WTC11 (cell line): ENCODE measurements around the gene CLEC1A. TPM values are rescaled to one million over a fixed set of nuclear protein-coding genes. Genes with fewer than 3 reads are reported as not detected.

Experiments used
- ATAC-seq: fragments of 200-7000 bp; cut with Tn5 transposase; 2 replicates; pipeline ENCODE4 v1.10.0; 2021; ENCODE audit warnings: mild to moderate bottlenecking, moderate library complexity
- CTCF ChIA-PET: fragments of 300-600 bp; sonication (Branson Sonifier 250); formaldehyde crosslinking; loops from one replicate; lab custom pipeline; 2021; ENCODE audit warnings: antibody characterized with exemption; lab: Charles Lee
- POLR2A ChIA-PET: fragments of 350-600 bp; sonication (Branson Sonifier 250); formaldehyde crosslinking; loops from one replicate; lab custom pipeline; 2021; ENCODE audit warnings: antibody characterized with exemption; lab: Charles Lee
- DNase-seq: peaks from one replicate; pipeline ENCODE4 v3.0.0; 2021; ENCODE audit warnings: low spot score
- H3K27ac Mint-ChIP-seq: 2 replicates; pipeline ENCODE4 v1.8.0; 2021; ENCODE audit warnings: mixed read lengths
- H3K27me3 Mint-ChIP-seq: 2 replicates; pipeline ENCODE4 v1.8.0; 2021; ENCODE audit warnings: low read depth, mild to moderate bottlenecking, moderate library complexity, mixed read lengths
- H3K36me3 Mint-ChIP-seq: 2 replicates; pipeline ENCODE4 v1.8.0; 2021; ENCODE audit warnings: mixed read lengths
- H3K4me1 Mint-ChIP-seq: 2 replicates; pipeline ENCODE4 v1.8.0; 2022; ENCODE audit warnings: mixed read lengths
- H3K4me3 Mint-ChIP-seq: 2 replicates; pipeline ENCODE4 v1.8.0; 2021; ENCODE audit warnings: mild to moderate bottlenecking, moderate library complexity, mixed read lengths
- H3K9me3 Mint-ChIP-seq: 2 replicates; pipeline ENCODE4 v1.8.0; 2021; ENCODE audit warnings: mixed read lengths
- AFF4 ChIP-seq: sonication (generic); formaldehyde crosslinking; IDR thresholded peaks from 2 replicates; pipeline ENCODE4 v1.8.1; 2023; ENCODE audit warnings: mild to moderate bottlenecking, missing genetic modification reagents, borderline replicate concordance
- CBFB ChIP-seq: sonication (generic); formaldehyde crosslinking; IDR thresholded peaks from 2 replicates; pipeline ENCODE4 v1.8.1; 2022; ENCODE audit warnings: mild to moderate bottlenecking, low read depth, missing genetic modification reagents
- CTCF ChIP-seq: fragments of 200-600 bp; IDR thresholded peaks from 2 replicates; pipeline ENCODE4 v1.8.0; 2022; ENCODE audit warnings: antibody characterized with exemption
- E2F5 ChIP-seq: sonication (generic); formaldehyde crosslinking; IDR thresholded peaks from 2 replicates; pipeline ENCODE4 v1.8.1; 2022; ENCODE audit warnings: mild to moderate bottlenecking, moderate library complexity, missing genetic modification reagents
- ERG ChIP-seq: fragments of 250-450 bp; sonication (Bioruptor Pico); IDR thresholded peaks from 2 replicates; pipeline ENCODE4 v1.8.0; 2021; ENCODE audit warnings: mild to moderate bottlenecking
- GRHL2 ChIP-seq: fragments of 250-450 bp; sonication (Bioruptor Pico); IDR thresholded peaks from 2 replicates; pipeline ENCODE4 v1.8.0; 2022; ENCODE audit warnings: mild to moderate bottlenecking, moderate library complexity; ENCODE audit not compliant: insufficient replicate concordance, severe bottlenecking
- GTF2I ChIP-seq: fragments of 250-450 bp; sonication (Bioruptor Pico); conservative IDR thresholded peaks from 2 replicates; pipeline ENCODE4 v1.4.0; 2021; ENCODE audit warnings: mild to moderate bottlenecking
- IRF1 ChIP-seq: sonication (generic); formaldehyde crosslinking; IDR thresholded peaks from 2 replicates; pipeline ENCODE4 v1.8.0; 2023; ENCODE audit warnings: missing genetic modification reagents
- MYBL2 ChIP-seq: sonication (generic); formaldehyde crosslinking; IDR thresholded peaks from 2 replicates; pipeline ENCODE4 v1.8.1; 2023; ENCODE audit warnings: mild to moderate bottlenecking, moderate library complexity, missing genetic modification reagents
- NFYB ChIP-seq: sonication (generic); formaldehyde crosslinking; conservative IDR thresholded peaks from 2 replicates; pipeline ENCODE4 v1.8.0; 2022; ENCODE audit warnings: low read depth, missing genetic modification reagents
- NR2C2 ChIP-seq: sonication (generic); formaldehyde crosslinking; IDR thresholded peaks from 2 replicates; pipeline ENCODE4 v1.8.0; 2022; ENCODE audit warnings: mild to moderate bottlenecking, missing genetic modification reagents
- SMAD4 ChIP-seq: sonication (generic); formaldehyde crosslinking; IDR thresholded peaks from 2 replicates; pipeline ENCODE4 v1.8.0; 2022; ENCODE audit warnings: mild to moderate bottlenecking, missing genetic modification reagents
- ZNF219 ChIP-seq: sonication (generic); formaldehyde crosslinking; IDR thresholded peaks from 2 replicates; pipeline ENCODE4 v1.8.0; 2023; ENCODE audit warnings: missing genetic modification reagents, mild to moderate bottlenecking, borderline replicate concordance
- ZNF396 ChIP-seq: fragments of 250-450 bp; sonication (Bioruptor Pico); IDR thresholded peaks from 2 replicates; pipeline ENCODE4 v1.8.0; 2021; ENCODE audit warnings: mild to moderate bottlenecking, moderate library complexity, borderline replicate concordance
- total RNA-seq: library from RNA; stranded (reverse); gene quantifications from 3 replicates; pipeline ENCODE4 v1.2.3, GENCODE V29; 2021

CLEC1A gene
- total RNA-seq, 1 experiment from 2014 or later, result not detected

- CTCF ChIA-PET, result interaction anchor here (1.2 to 2.5 kb wide), 3 partner anchors 10 to 393 kb away, joined by 3 to 18 read pairs (median 5); no protein-coding TSS in a partner anchor
- no peak for ATAC-seq
Measured at GRCh38 chr12:10142976-10143589, 44.3 kb upstream of the CLEC1A start.

DNA sequence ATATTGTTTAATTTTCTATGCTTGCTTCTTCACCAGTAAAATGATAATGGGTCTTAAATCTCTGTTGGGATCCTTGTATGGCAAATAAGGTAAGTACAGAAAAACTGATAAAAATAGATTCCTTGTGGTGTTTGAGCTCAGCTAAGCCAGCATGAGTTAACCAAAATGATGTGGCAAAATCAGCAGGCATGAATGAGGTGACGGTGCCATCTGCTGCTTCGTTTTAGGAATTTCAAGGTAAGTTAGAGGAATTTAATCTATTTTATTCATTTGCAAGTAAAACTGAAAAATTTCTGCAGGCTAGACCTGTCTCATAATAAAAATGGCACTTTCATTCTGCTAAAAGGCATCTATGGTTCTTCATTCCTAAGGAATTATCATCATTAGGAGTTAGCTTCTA lies 41.2 kb upstream of the CLEC1A start:
- TF ChIP-seq IRF1 (CRISPR knock-in tag) (no peak), CTCF (peak; percentile 37; the same call in 1 of the 2 replicates)
- Mint-ChIP-seq H3K4me3 (no peak overlapping the region), H3K36me3 (no peaks in the 10 kb centered on the region), H3K27me3 (no peaks in the 10 kb centered on the region), H3K27ac (no peak overlapping the region), H3K9me3 (no peaks in the 10 kb centered on the region), H3K4me1 (peaks cover 5% of the 10 kb centered on the region)
- ATAC-seq, result peak; percentile 50; the same call in 1 of the 2 replicates
- DNase-seq, result peak; percentile 42
- ChIA-PET CTCF (interaction anchor here (0.7 to 2.4 kb wide), 21 partner anchors 9 to 397 kb away, joined by 3 to 21 read pairs (median 5); partner anchors contain the start of genes CLEC12B, CLEC1B and CLEC7A), POLR2A (no interaction called here)

More at GRCh38 chr12:10142976-10143589, 44.3 kb upstream of the CLEC1A start:
- Mint-ChIP-seq H3K27ac (no peak overlapping the region), H3K36me3 (no peaks in the 10 kb centered on the region), H3K27me3 (no peaks in the 10 kb centered on the region), H3K4me1 (no peaks in the 10 kb centered on the region), H3K4me3 (no peak overlapping the region), H3K9me3 (peaks cover 10% of the 10 kb centered on the region)
- no peak for DNase-seq
- POLR2A ChIA-PET, result no interaction called here
- TF ChIP-seq AFF4 (CRISPR knock-in tag) (no peak), SMAD4 (CRISPR knock-in tag) (no peak), E2F5 (no peak), ZNF219 (no peak), NR2C2 (no peak), GTF2I (CRISPR knock-in tag) (no peak), IRF1 (CRISPR knock-in tag) (no peak), ERG (no peak), CBFB (CRISPR knock-in tag) (no peak)
- TF ChIP-seq, all 79 proteins: peak for 0

- peaks cover 33% of the 10 kb centered on the region for H3K4me1 Mint-ChIP-seq
- DNase-seq (no peak), ATAC-seq (no peak)
- no peak overlapping the region for H3K4me3 Mint-ChIP-seq
- CTCF ChIA-PET, result interaction anchor here (0.9 to 1.8 kb wide), 3 partner anchors 127 to 394 kb away, joined by 3 to 8 read pairs (median 3); partner anchors contain the start of gene CLEC12B
- H3K36me3 Mint-ChIP-seq, result no peaks in the 10 kb centered on the region
- H3K27ac Mint-ChIP-seq, result no peak overlapping the region
- POLR2A ChIA-PET, result no interaction called here
- H3K27me3 Mint-ChIP-seq, result no peaks in the 10 kb centered on the region
- no peaks in the 10 kb centered on the region for H3K9me3 Mint-ChIP-seq
- no peak for TF ChIP-seq GRHL2
- no peak for TF ChIP-seq ZNF396
- no peak for TF ChIP-seq AFF4 (CRISPR knock-in tag)
- no peak for TF ChIP-seq NFYB (CRISPR knock-in tag)
- TF ChIP-seq MYBL2 (CRISPR knock-in tag), result no peak
Measured at GRCh38 chr12:10136637-10137205, 37.9 kb upstream of the CLEC1A start.
